ENCODE data around the gene SYNPO2L.
A peak's percentile ranks its signal among the peaks of the same experiment; 100 is the strongest.
"Not testable (repeated sequence)": the region's sequence is repeated elsewhere in the genome, so short reads cannot be mapped to it uniquely, and the experiment has no call there.

SYNPO2L gene

DNA sequence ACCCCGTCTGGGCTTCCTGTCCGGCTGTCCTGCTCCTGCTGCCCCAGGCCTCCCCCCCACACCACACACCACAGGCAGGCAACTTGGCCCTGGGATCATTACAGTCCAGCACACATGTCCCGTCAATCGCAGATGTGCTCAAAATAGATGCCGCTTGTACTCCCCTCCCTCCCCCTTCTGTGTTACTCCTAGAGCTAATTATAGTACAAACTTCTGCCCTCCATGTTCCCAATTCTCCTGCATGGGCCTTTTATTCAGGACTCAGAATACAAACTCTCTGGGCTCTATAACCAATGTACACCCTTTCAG lies at the start of gene SYNPO2L:
Gene SYNPO2L (minus strand): TSS at position 40 of the 309 bp plus-strand sequence. CDS start 107 bp downstream, outside the sequence.
- DNase-seq (ENCODE audit: low read depth), result no peak
- no peak within 1 kb of the TSS for H3K4me3 ChIP-seq (ENCODE audit: low read length)
- TF ChIP-seq CTCF (IDR thresholded peaks at IDR 0.05; ENCODE audit: insufficient read depth, low read depth, low read length, missing control alignments), result no peak

DNA sequence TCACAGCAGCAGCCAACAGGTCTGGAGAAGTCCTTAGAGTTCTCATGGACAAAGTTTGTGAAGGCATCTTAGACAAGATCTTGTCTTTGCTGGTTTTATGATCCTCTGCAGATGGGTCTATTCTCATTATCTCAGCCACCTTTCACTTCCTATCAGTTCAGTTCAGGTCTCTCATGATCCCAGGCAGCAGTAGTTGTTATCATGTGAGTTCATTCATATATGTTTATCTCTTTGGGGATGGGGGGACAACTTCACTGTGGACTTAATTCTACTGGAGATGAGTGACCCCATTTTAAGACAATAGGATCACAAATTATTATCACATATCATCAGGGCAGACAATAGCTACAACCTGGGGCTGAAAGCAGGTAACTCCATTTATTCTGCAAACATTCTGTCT lies 48.1 kb upstream of the SYNPO2L start:
- not testable (repeated sequence) for H3K4me3 ChIP-seq (ENCODE audit: low read length)

GRCh38 chr10:73698819-73699218 lies 43.0 kb upstream of the SYNPO2L start:
- H3K4me3 ChIP-seq (ENCODE audit: low read length); DNase-seq (ENCODE audit: low read depth): not testable (repeated sequence)

More for the DNA sequence above, 48.1 kb upstream of the SYNPO2L start:
- not testable (repeated sequence) for DNase-seq (ENCODE audit: low read depth)

GRCh38 chr10:73697675-73698159 lies 41.9 kb upstream of the SYNPO2L start, which contains the start of gene AGAP5:
TSS of gene AGAP5 (minus strand) at chr10:73698109. CDS start at chr10:73697755, 354 bp downstream.
- DNase-seq (ENCODE audit: low read depth); H3K4me3 ChIP-seq (ENCODE audit: low read length): not testable (repeated sequence)

DNA sequence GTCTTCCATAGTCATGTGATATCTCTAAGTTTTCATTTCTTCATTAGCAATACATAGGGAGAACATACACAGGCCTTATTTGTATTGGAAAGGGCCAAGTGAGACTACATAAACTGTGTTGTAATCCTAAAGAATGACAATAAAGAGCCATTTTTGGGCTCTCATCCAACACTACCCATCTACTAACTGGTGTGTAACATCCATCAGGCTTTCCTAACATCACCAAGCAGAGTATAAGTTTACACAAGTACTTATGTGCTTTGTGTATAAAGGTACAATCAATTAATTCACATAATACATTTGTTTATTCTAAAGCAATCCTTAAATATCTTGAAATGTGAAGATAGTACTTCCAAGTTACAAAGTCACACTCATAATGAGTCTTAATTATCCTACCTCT lies 39.5 kb upstream of the SYNPO2L start:
- peak; percentile 48 for DNase-seq (ENCODE audit: low read depth)
- H3K4me3 ChIP-seq (ENCODE audit: low read length), result not testable (repeated sequence)

DNA sequence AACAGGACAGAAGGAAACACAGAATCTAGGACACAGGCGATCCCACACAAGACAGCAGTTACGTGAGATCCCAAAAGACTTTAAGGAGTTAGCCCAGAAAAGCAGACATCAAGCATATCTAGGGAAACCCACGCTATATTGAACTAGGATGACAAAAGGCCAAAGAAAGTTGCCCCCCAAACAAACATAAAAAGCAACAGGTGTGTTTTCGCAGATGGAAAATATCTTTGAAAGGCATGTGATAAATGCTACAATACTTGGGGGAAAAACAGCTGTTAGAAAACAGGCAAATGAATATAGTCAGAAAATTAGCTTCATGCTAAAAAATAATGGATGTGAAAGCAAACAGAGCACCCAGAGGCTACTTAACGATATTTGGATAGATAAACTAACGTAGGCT lies 34.9 kb upstream of the SYNPO2L start:
- DNase-seq (ENCODE audit: low read depth); H3K4me3 ChIP-seq (ENCODE audit: low read length): not testable (repeated sequence)

DNA sequence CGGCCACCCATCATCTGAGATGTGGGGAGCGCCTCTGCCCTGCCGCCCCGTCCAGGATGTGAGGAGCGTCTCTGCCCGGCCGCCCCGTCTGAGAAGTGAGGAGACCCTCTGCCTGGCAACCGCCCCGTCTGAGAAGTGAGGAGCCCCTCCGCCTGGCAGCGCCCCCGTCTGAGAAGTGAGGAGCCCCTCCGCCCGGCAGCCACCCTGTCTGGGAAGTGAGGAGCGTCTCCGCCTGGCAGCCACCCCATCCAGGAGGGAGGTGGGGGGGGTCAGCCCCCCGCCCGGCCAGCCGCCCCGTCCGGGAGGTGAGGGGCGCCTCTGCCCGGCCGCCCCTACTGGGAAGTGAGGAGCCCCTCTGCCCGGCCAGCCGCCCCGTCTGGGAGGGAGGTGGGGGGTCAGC lies 33.8 kb upstream of the SYNPO2L start:
- DNase-seq (ENCODE audit: low read depth); H3K4me3 ChIP-seq (ENCODE audit: low read length): not testable (repeated sequence)

DNA sequence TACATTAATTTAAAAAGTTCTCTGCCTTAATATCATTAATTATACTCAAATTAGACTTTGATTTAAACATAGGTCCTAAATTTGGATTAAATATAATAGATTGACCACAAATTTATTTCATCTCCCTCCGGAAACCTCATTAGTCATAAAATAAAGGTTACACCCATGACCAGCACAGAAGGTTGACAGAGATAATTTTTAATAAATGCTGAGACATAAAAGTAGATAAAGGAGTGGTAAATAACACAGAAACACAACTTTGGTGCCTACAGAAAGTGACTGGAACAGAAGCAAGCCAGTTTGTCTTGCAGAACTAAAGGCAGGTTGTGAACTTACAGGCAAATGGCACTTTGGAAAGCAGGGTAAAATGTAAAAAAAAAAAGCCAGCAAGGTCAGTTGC lies 31.8 kb upstream of the SYNPO2L start:
- not testable (repeated sequence) for H3K4me3 ChIP-seq (ENCODE audit: low read length); DNase-seq (ENCODE audit: low read depth)

DNA sequence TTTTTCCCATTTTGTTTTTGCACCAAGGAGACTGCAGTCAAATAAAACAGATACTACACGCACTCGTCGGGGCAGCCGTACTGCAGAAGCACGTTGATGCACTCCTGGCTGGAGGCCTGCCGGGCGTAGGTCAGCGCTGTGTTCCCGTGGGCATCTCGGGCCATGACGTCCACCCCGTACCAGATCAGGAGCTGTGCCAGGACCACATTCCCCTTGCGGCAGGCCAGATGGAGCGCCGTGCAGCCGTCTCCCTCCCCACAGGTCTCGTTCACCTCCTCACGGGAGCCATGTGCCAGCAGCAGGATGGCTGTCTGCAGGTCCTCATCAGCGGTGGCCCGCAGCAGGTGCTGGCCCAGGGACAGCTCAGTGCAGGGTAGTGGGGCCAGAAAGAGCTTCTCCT lies 18.7 kb upstream of the SYNPO2L start:
- DNase-seq (ENCODE audit: low read depth); H3K4me3 ChIP-seq (ENCODE audit: low read length): not testable (repeated sequence)

DNA sequence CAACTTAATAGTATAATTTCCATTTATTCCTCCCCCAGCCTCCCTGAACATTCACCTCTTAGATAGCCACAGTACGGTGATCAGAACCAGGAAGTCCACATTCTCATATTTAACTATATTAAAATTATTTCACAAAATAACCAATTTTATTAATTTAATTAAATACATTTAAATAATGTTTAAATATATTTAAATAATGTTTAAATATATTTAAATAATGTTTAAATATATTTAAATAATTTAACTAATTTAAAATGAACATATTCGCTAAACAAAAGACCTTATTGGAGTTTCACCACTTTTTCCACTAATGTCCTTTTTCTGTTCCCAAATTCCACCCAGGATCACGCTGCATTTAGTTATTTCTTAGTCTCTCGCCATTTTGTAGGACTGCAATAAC lies 12.5 kb upstream of the SYNPO2L start:
- not testable (repeated sequence) for H3K4me3 ChIP-seq (ENCODE audit: low read length); DNase-seq (ENCODE audit: low read depth)

DNA sequence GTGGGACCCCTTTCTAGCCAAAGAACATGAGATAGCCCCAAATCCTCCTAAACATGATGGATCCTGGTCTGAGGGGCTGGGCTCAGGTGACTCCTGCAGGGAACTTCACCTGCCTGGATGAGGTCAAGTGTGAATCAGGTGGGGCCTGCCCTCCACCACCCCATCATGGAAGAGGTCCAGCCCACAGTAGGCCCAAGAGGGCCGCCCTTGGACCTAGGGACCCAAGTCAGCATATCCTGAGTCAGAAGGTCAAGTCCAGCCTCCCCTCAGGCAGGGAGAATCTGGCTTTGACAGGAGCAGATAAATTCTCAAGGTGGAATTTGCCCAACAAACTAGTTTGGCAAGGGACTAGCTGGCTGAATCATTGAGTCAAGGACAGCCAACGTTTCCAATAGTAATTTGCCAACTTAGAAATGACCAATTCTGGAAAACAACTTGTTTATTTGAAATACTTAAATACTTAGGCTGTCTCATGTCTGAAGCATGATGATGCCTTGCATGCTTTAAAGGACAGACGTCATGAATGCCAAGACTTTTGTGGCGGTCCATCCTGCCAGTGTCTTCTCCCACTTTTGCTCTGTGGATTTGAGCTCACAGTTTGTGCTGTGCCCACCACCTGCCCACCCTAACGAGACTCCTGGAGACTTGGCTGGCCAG lies 10.5 kb upstream of the SYNPO2L start:
- DNase-seq (ENCODE audit: low read depth), result peak; percentile 36
- H3K4me3 ChIP-seq (ENCODE audit: low read length), result not testable (repeated sequence)

GRCh38 chr10:73665581-73665980 lies 9.8 kb upstream of the SYNPO2L start:
- not testable (repeated sequence) for DNase-seq (ENCODE audit: low read depth); H3K4me3 ChIP-seq (ENCODE audit: low read length)

DNA sequence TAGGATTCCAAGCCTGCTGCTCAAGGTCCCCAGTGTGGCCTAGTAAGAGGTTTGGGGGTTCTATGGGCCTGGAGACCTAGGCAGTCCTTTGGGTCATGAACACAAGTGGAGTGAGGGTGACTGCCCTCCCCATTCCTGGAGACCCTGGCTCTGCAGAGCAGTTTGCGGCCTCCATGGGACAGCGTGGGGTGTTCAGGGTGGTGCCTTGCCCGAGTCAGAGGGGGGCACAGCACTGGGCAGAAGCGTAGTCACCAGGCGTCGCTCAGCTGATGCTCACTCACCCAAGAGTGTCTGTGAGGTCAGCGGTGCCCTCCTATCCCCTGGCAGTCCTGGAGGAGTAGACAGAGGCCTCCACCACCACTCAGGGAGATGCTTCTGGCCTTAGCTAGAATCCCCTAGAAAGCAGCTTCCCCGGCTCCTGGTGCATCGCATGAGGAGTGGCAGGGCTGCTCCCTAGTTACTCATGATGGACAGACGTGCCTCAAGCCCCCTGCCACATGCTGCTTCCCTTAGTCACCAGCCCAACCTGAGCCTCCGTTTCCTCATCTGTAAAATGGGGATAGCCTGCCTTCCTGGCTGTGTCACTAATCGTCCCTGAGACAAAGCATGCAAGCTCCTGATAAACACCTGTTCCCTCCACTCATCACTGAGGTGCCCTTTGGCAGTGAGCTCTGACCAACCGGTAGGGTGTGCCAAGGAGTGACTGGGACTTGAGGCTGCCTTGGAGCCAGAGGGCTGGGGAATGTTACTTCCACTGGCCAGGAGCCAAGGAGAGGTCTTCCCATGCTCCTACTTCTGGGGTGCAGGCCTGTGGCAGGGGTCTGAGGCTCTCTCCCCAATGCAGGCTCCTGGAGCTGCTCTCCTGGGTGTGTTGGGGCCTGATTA lies 8.6 kb upstream of the SYNPO2L start:
- not testable (repeated sequence) for H3K4me3 ChIP-seq (ENCODE audit: low read length); DNase-seq (ENCODE audit: low read depth)

DNA sequence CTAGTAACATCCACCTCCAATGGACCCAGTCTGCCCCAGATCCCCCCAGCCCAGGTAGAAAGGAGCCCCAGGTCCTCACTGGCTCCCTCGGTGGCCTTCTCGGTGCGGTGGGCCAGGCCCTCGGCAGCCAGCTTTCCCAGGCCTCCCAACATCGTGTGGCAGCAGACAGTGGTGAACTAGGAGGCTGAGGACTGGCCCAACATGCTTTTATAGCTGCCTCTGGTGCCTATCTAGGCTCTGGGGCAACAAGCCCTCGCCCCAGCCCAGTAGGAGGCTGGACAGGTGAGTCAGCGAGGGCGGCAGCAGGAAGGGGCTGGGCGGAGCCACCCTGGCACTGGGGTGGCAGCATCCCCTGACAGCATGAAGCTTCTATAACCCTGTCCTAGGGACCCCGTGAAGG lies 7.8 kb upstream of the SYNPO2L start:
- peak; percentile 30 for DNase-seq (ENCODE audit: low read depth)
- H3K4me3 ChIP-seq (ENCODE audit: low read length), result not testable (repeated sequence)

DNA sequence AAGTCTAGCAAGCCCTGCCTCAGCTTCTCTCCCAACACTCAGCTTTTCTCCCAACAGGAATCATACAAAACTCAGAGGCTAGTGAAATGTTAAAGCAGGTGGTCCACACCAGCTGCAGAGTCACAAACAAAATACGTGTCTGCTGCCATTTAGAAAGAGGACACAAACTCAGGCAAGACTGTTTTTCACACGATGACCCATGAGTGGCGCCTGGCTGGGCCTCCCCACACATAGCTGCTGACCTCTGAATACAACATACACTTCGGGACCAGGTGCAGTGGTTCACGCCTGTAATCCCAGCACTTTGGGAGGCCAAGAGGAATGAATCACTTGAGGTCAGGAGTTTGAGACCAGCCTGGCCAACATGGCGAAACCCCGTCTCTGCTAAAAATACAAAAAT lies 6.9 kb upstream of the SYNPO2L start:
- H3K4me3 ChIP-seq (ENCODE audit: low read length); DNase-seq (ENCODE audit: low read depth): not testable (repeated sequence)
